ENCODE results near the gene DAB2IP. TPM values are rescaled to one million over a fixed set of nuclear protein-coding genes. Genes with fewer than 3 reads are reported as not detected.

Gene DAB2IP
- total and polyA plus RNA-seq, 2 donors (not counting 1 experiment from before 2014, with no cell fraction given): 14.6 to 16.5 TPM

DNA sequence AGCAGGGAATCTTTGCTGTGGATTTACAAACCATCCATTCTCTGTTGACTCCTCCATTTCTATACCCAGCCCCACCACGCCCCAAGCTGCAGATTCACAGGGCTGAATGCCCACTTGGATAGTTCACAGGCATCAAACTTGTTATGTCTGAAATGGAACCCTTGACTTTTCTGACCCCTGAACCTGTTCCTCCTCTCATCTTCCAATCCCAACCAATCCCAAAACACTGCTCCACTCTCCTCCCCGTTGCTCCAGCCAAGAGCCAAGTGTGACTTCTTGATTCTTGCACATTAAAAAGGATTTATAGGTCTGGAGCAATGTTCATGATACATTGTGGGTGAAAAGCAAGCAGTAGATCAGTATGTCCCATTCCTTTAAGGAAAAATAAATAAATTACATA lies 145.6 kb downstream of the DAB2IP start:
- H2AFZ ChIP-seq (ENCODE audit: low read length): no peak overlapping the region
- peaks cover 2% of the 10 kb centered on the region for H3K27me3 ChIP-seq (ENCODE audit: control insufficient read depth, insufficient read depth, low read length)
- no peaks in the 10 kb centered on the region for H3K4me1 ChIP-seq (ENCODE audit: control insufficient read depth, extremely low read depth, insufficient read depth, low read length)
- no peaks in the 10 kb centered on the region for H3K36me3 ChIP-seq (ENCODE audit: control insufficient read depth, insufficient read depth, low read length)
- no peaks in the 10 kb centered on the region for H4K20me1 ChIP-seq (ENCODE audit: control insufficient read depth, extremely low read depth, insufficient read depth, low read length)
- no peak overlapping the region for H3K9ac ChIP-seq (ENCODE audit: insufficient read depth, low read length)
- no peak overlapping the region for H3K27ac ChIP-seq (ENCODE audit: insufficient read depth, low read length)
- no peaks in the 10 kb centered on the region for H3K79me2 ChIP-seq (ENCODE audit: control insufficient read depth, insufficient read depth, low read length)
- no peak for DNase-seq (ENCODE audit: low read depth in 2 of 2)
- H3K9me3 ChIP-seq (ENCODE audit: control insufficient read depth, insufficient read depth, low read depth, low read length): no peaks in the 10 kb centered on the region
- no peak overlapping the region for H3K4me3 ChIP-seq (replicated peaks in 1 of 4; ENCODE audit: control extremely low read depth in 1 of 4, insufficient read depth in 1 of 4, low read depth in 3 of 4, low read length in 4 of 4)
- TF ChIP-seq, protein P1, sequence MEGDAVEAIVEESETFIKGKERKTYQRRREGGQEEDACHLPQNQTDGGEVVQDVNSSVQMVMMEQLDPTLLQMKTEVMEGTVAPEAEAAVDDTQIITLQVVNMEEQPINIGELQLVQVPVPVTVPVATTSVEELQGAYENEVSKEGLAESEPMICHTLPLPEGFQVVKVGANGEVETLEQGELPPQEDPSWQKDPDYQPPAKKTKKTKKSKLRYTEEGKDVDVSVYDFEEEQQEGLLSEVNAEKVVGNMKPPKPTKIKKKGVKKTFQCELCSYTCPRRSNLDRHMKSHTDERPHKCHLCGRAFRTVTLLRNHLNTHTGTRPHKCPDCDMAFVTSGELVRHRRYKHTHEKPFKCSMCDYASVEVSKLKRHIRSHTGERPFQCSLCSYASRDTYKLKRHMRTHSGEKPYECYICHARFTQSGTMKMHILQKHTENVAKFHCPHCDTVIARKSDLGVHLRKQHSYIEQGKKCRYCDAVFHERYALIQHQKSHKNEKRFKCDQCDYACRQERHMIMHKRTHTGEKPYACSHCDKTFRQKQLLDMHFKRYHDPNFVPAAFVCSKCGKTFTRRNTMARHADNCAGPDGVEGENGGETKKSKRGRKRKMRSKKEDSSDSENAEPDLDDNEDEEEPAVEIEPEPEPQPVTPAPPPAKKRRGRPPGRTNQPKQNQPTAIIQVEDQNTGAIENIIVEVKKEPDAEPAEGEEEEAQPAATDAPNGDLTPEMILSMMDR (conservative IDR thresholded peaks at IDR 0.05 in 1 of 2, IDR thresholded peaks at IDR 0.05 in 1 of 2; ENCODE audit: low read depth in 1 of 2, low read length in 2 of 2): no peak
- no peak for TF ChIP-seq EZH2 (IDR thresholded peaks at IDR 0.05; ENCODE audit: low read length, missing control alignments)
- no peak overlapping the region for H3K4me2 ChIP-seq (ENCODE audit: extremely low read depth, insufficient read depth, low read length)

DNA sequence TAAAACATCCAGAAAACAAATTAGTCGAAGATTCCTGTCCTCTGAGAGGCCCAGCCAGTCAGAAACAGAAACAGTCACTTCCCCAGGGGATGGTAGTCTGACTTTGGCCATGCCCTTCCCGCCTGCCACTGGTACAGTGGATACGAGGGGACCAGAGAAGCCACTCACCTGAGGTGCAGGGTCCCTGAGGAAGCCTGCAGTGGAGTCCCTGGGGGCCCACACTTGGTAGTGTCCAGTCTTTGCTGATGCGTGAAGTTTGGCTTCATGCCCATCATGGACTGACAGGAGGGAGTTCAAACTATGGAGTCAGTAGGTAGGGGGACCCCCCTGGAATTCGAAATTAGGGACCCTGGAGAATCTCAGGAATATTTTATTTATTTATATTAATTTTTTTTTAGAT lies 147.5 kb downstream of the DAB2IP start:
- Histone ChIP-seq H3K9ac (ENCODE audit: insufficient read depth, low read length) (no peak overlapping the region), H3K4me2 (ENCODE audit: extremely low read depth, insufficient read depth, low read length) (no peak overlapping the region), H3K27ac (ENCODE audit: insufficient read depth, low read length) (no peak overlapping the region), H3K4me1 (ENCODE audit: control insufficient read depth, extremely low read depth, insufficient read depth, low read length) (no peaks in the 10 kb centered on the region), H3K9me3 (ENCODE audit: control insufficient read depth, insufficient read depth, low read depth, low read length) (no peaks in the 10 kb centered on the region), H4K20me1 (ENCODE audit: control insufficient read depth, extremely low read depth, insufficient read depth, low read length) (no peaks in the 10 kb centered on the region), H2AFZ (ENCODE audit: low read length) (no peak overlapping the region), H3K4me3 (replicated peaks in 1 of 4; ENCODE audit: control extremely low read depth in 1 of 4, insufficient read depth in 1 of 4, low read depth in 3 of 4, low read length in 4 of 4) (no peak overlapping the region), H3K27me3 (ENCODE audit: control insufficient read depth, insufficient read depth, low read length) (peaks cover 2% of the 10 kb centered on the region), H3K79me2 (ENCODE audit: control insufficient read depth, insufficient read depth, low read length) (no peaks in the 10 kb centered on the region), H3K36me3 (ENCODE audit: control insufficient read depth, insufficient read depth, low read length) (no peaks in the 10 kb centered on the region)
- DNase-seq (ENCODE audit: low read depth in 2 of 2): no peak
- TF ChIP-seq, protein P1 (conservative IDR thresholded peaks at IDR 0.05 in 1 of 2, IDR thresholded peaks at IDR 0.05 in 1 of 2; ENCODE audit: low read depth in 1 of 2, low read length in 2 of 2): no peak
- no peak for TF ChIP-seq EZH2 (IDR thresholded peaks at IDR 0.05; ENCODE audit: low read length, missing control alignments)

DNA sequence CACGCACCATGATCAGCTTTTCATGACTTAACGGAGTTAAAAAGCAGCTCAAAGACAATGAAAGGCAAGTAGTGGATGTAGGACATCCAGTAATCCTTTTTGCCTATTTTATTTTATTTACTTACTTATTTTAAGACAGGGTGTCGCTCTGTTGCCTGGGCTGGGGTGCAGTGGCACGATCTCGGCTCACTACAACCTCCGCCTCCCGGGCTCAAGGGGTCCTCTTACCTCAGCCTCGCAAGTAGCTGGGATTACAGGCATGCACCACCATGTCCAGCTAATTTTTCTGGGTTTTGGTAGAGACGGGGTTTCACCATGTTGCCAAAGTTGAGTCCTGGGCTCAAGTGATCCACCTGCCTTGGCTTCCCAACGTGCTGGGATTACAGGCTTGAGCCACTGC lies 148.9 kb downstream of the DAB2IP start:
- no peak overlapping the region for H2AFZ ChIP-seq (ENCODE audit: low read length)
- no peaks in the 10 kb centered on the region for H3K9me3 ChIP-seq (ENCODE audit: control insufficient read depth, insufficient read depth, low read depth, low read length)
- no peaks in the 10 kb centered on the region for H3K79me2 ChIP-seq (ENCODE audit: control insufficient read depth, insufficient read depth, low read length)
- H3K27ac ChIP-seq (ENCODE audit: insufficient read depth, low read length): no peak overlapping the region
- no peak for DNase-seq (ENCODE audit: low read depth in 2 of 2)
- TF ChIP-seq EZH2 (IDR thresholded peaks at IDR 0.05; ENCODE audit: low read length, missing control alignments): no peak
- TF ChIP-seq, protein P1 (conservative IDR thresholded peaks at IDR 0.05 in 1 of 2, IDR thresholded peaks at IDR 0.05 in 1 of 2; ENCODE audit: low read depth in 1 of 2, low read length in 2 of 2): no peak
- no peak overlapping the region for H3K9ac ChIP-seq (ENCODE audit: insufficient read depth, low read length)
- H4K20me1 ChIP-seq (ENCODE audit: control insufficient read depth, extremely low read depth, insufficient read depth, low read length): no peaks in the 10 kb centered on the region
- H3K36me3 ChIP-seq (ENCODE audit: control insufficient read depth, insufficient read depth, low read length): no peaks in the 10 kb centered on the region
- no peak overlapping the region for H3K4me3 ChIP-seq (replicated peaks in 1 of 4; ENCODE audit: control extremely low read depth in 1 of 4, insufficient read depth in 1 of 4, low read depth in 3 of 4, low read length in 4 of 4)
- peaks cover 2% of the 10 kb centered on the region for H3K27me3 ChIP-seq (ENCODE audit: control insufficient read depth, insufficient read depth, low read length)
- no peaks in the 10 kb centered on the region for H3K4me1 ChIP-seq (ENCODE audit: control insufficient read depth, extremely low read depth, insufficient read depth, low read length)
- no peak overlapping the region for H3K4me2 ChIP-seq (ENCODE audit: extremely low read depth, insufficient read depth, low read length)
